GM18951 (cell line): ENCODE data around the gene PGAP2.
"Not testable (repeated sequence)": the region's sequence is repeated elsewhere in the genome, so short reads cannot be mapped to it uniquely, and the experiment has no call there.

Experiments
- POLR2A ChIP-seq: IDR thresholded peaks from 4 replicates; pipeline ENCODE4 v1.6.1; 2011; ENCODE audit warnings: mild to moderate bottlenecking; ENCODE audit not compliant: insufficient read length, insufficient read depth; ENCODE audit errors: extremely low read depth
- in situ Hi-C: fragments of 300-500 bp; cut with MboI; formaldehyde crosslinking; loops from one replicate; pipeline ENCODE4 v1.12.0; 2022; ENCODE audit warnings: low sequenced_read_pairs, mixed read lengths, inconsistent platforms; ENCODE audit not compliant: unreplicated experiment

Gene PGAP2

DNA sequence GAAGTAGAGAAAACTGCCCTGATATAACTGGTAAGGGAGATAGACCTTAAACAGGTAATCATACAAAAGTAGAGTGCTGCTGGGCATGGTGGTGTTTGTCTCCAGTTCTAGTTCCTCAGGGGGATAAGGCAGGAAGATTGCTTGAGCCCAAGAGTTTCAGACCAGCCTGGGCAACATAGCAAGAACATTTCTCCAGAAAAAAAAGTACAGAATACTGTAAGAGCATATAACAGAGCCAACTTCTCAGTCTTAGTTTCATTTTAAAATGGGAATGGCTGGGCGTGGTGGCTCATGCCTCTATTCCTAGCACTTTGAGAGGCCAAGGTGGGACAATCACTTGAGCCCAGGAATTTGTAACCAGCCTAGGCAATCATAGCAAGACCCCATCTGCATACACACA lies 36.9 kb downstream of the PGAP2 start:
- in situ Hi-C loops = no loop called here

DNA sequence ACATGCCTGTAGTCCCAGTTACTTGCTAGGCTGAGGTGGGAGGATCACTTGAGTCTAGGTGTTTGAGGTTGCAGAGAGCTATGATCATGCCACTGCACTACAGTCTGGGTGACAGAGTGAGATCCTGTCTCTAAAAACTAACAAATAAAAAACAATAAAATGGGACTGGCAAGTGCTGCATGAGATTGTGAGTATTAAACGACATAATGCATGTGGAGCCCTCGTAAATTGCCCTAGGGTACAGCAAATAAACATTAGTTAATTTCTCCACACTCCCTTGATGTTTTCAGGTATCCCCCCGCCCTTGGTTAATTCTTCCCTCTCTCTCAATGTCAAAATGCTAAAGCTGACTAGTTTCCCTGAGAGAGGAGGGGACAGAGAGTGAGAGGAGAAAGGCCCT lies 37.3 kb downstream of the PGAP2 start:
- in situ Hi-C loops = no loop called here

More for the DNA sequence above, 36.9 kb downstream of the PGAP2 start:
- TF ChIP-seq POLR2A = no peak

DNA sequence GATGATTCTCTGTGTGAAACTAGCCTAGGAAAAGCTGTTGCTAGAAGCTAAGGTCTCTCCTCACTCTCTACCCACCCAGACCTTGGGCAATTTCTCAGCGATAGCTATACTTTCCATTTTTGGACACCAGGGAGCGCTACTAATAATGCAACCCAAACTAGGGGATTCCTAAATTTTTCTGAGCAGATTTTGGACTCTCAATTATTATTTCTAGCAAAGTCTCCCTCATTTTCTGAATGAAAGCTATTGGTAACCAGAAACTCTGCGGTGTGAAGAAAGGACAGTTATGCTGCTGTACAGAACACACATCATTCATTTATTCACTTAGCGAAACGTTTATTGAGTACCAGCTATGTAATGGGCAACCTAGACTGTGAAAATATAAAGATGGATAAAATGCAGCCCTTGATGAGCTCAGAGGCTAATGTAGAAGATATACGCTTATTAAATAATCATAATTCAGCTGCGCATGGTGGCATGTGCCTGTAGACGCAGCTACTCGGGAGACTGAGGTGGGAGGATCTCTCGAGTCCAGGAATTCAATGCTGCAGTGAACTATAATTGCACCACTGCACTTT lies 41.0 kb downstream of the PGAP2 start:
- no peak for TF ChIP-seq POLR2A
- in situ Hi-C loops = no loop called here

More for the DNA sequence above, 37.3 kb downstream of the PGAP2 start:
- TF ChIP-seq POLR2A = no peak

DNA sequence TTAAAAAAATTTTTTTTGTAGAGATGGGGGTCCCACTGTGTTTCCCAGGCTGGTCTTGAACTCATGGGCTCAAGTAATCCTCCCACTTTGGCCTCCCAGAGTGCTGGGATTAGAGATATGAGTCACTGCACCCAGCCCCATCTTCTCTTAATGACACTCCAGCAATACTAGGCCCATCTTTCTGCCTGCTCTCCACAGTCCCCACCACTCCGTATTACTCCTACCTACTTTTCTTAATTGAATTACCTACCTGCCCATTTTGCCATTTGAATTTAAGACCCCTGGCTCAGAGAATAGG lies 45.1 kb downstream of the PGAP2 start:
- in situ Hi-C loops = no loop called here
- TF ChIP-seq POLR2A = no peak

DNA sequence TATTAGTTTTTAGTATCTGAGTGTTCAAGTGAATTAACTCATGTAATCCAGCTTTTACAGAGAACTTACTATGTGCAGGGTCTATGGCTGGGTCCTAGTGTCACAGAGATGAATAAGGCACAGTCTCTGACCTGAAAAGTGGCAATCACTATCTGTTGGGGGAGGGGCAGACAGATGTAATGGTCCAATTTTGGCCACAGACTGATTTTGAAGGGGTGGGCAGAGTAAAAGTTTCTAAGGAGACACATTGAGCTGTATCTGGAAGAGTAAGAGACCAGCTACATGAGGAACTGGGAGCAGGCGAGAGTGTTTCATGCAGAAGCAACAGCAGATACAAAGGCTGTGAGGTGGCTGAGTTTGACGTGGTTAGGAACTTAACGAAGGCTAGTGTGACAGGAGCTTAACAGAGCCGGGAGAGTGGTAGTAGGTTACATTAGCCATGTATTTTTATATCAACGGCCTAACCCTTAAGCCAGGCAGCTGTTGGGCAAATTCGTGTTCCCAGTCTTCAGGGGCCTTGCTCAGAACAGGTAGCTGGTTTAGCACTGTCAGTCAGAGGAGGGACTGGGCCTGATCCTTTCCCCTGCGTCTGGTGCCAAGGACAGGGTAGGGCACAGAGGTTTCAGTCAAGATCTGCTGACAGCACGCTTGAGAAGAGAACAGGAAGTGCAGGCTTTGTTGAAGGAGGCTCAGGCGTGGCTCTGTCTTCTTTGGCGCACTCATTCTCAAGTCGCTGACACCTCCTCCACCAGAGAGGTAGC lies 45.7 kb downstream of the PGAP2 start:
- in situ Hi-C loops = no loop called here
- TF ChIP-seq POLR2A = peak; percentile 56

DNA sequence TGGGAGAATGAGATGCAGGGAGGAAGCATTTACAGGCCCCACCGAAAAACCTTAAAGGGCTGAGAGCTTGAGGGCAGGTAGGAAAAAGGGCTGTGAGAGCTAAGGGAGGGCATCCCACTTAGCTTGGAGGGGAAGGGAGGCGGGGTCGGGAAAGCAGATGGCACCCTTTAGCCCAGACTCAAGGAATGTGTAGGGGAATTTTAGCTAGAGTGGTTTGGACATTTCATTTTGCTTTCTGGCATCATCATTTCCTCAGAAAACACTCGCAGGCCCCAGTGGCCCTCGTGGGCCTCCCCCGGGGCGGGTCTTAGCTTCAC lies 46.3 kb downstream of the PGAP2 start:
- peak; percentile 20 for TF ChIP-seq POLR2A
- in situ Hi-C loops = no loop called here

DNA sequence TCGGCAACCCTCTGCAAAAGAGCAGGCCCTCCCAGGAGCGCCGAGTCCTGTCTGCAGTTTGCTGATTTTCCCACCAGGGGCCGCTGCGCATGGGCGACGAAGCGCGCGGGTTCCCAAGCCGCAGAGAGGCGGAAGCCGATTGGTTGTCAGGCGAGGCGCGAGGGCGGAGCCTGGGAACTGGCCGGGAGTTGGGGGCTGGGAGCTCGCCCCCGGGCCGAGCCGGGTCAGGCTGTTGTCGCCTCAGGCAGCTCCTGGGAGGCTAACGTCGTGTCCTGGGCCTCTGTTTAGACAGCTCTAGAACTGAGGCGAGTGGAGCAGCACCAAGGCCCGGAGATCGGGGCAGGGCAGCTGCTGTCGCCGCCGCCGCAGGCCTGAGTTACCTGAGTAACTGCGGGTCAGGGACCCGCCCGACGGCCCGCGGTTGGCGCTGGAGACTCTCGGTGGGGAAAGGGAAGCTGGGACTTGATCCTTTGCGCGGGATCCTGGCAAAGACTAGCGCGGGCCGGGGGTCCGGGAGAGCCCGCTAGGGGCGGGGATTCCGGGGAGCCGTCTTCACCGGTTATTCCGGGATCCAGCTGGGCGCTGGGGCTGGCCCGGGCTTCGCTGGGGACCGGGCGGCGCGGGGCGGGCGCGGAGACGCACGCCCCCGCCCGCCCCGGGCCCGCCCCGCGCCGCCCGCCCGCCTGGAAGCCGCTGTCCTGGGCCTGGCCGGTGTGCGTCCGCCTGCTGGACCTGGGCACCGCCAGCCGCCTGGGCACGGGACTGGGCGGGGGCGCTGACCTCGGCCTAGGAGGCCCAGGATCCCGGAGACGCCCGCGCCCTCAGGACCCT lies 46.8 kb downstream of the PGAP2 start, which contains the start of gene STIM1:
Gene STIM1, plus strand, starts transcription at position 688 of the 831 bp plus-strand sequence. CDS start 607 bp downstream, outside the sequence.
- in situ Hi-C loops = loop anchor here (5.0 kb wide), 1 partner anchor 212 kb away; no protein-coding TSS in a partner anchor
- peak; percentile 61 for TF ChIP-seq POLR2A

DNA sequence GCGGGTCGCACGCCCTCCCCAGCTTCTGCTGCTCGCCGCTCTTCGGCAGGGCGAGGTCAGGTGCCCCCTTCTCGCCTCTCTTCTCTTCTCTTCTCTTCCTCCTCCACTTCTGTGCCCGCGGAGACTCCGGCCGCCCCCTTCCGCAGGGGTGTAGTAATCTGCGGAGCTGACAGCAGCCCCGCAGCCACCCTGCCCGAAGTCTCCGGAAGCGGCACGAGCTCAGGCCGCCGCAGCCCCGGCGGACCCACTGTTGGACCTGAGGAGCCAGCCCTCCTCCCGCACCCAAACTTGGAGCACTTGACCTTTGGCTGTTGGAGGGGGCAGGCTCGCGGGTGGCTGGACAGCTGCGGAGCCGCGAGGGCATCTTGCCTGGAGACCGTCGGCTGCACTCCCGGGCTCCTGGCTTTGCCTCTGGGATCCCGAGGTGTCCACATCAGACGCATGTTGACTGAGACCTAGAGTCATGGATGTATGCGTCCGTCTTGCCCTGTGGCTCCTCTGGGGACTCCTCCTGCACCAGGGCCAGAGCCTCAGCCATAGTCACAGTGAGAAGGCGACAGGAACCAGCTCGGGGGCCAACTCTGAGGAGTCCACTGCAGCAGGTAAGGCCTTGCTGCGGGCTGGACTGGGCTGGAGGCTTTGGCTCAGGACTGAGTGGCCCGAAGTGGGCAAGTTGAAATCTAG lies 47.6 kb downstream of the PGAP2 start:
- in situ Hi-C loops = loop anchor here (5.0 kb wide), 1 partner anchor 211 kb away; no protein-coding TSS in a partner anchor
- no peak for TF ChIP-seq POLR2A

DNA sequence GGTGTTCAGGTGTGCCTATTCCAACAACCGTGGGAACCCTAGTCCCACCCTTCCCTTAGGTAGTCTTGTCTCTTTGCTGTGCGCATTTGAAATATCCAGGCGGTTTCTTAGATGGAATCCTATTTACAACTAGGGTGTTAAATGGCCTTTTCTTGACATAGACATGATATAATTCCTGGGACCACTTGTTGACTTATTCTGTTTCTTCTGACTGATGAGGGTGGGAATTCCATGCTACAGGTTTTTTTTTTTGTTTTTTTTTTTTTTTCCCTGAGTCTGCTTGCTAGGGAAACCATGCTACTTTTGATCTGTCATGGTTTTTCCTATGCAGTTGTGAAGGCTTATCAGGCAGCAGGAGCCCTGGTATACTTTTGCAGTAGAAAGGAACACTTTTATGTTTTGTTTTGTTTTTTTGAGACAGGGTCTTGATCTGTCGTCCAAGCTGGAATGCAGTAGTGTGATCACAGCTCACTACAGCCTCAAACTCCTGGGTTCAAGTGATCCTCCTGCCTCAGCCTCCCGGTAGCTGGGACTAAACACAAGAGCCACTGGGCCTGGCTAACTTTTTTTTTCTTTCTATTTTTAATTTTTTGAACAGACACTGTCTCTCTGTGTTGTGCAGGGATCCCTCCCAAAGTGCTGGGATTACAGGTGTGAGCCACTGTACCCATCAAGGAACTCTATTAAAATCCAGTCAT lies 48.6 kb downstream of the PGAP2 start:
- no peak for TF ChIP-seq POLR2A
- in situ Hi-C loops = loop anchor here (5.0 kb wide), 1 partner anchor 210 kb away; no protein-coding TSS in a partner anchor

DNA sequence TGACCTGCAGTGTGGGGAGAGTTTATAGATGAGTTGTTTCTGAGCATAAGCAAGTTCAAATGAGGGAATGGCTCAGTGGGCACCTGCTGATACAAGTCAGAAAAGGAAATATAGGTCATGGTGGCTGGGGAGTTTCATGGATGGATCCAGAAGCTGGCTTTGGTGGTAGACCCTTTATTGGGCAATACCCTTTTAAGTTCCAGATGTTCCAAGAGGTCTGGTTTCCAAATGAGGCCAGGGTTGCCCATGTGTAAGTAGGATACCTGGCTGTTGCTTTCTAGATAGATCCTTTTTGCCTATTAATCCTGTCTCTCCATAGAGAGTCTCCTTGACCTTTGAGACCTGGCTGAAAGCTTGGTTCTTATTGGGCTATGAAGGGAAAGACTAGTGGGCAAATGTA lies 49.3 kb downstream of the PGAP2 start:
- in situ Hi-C loops = loop anchor here (5.0 kb wide), 1 partner anchor 210 kb away; no protein-coding TSS in a partner anchor
- no peak for TF ChIP-seq POLR2A

DNA sequence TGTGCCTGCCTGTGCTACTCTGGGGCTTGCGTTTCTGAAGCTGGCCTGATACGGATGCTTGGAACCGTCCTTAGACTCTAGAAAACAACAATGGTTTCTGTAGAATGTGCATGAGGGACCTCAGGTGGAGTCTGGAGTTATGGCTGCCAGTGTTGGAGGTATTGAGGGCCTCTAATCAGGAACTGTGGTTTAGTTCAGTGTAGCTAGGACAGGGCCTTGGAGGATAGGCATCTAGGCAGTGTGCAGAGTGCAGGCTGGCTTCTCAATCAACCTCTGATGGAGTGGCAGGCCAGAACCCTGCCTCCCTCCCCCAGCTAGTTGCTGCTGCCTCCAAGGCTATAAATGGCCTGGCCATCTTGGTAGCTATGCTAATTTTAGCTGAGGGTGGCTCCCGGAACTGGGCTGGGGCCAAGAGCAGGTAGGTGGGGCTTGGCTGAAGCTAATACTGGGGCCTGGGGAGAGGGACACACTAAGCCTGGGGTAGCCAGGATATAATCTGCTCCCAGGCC lies 51.1 kb downstream of the PGAP2 start:
- TF ChIP-seq POLR2A = peak; percentile 40
- in situ Hi-C loops = loop anchor here (5.0 kb wide), 1 partner anchor 208 kb away; no protein-coding TSS in a partner anchor

DNA sequence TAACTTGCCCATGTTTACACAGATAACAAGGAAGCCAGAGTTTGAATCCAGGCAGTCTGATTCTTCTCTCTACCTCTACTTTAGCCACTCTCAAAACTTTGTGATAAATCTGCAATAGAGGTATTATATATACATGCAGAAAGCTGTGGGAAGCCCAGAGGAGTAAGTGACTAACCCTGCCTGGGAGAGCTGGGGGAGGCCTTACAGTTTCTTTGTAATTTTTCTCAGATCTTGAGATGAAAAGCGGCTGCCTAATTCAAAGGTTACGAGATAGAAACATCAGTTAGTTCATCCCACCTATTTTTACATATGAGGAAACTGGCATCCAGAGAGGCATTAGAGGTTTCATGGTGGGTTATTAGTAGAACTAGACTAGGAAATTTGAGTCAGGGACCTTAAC lies 52.0 kb downstream of the PGAP2 start:
- in situ Hi-C loops = no loop called here
- TF ChIP-seq POLR2A = no peak

DNA sequence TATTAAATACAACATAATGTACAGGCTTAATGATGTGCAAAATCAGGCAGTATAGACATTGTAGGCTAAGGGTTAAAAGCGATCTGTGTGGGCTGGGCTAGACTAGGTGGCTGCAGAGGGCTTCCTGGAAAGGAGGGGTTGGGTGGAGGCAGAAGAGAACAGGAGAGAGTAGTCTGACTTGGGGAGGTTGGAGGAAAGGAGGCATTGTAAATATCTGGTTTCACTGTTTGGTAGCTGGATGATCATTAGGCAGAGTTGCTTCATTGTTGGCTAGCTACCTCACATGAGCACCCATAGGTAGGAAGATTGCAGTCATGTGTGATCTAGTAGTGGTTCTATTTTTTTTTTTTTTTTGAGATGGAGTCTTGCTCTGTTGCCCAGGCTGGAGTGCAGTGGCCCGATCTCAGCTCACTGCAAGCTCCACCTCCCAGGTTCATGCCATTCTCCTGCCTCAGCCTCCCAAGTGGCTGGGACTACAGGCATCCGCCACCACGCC lies 52.6 kb downstream of the PGAP2 start:
- in situ Hi-C loops = not testable (repeated sequence)
